CD4-positive, alpha-beta T cell (primary cell): Measurements from ENCODE around the gene HMGB2. TPM values are rescaled to one million over a fixed set of nuclear protein-coding genes. Genes with fewer than 3 reads are reported as not detected.

ENCODE experiments used
- ATAC-seq: fragments of 200-7000 bp; cut with Tn5 transposase; one replicate; pipeline ENCODE4 v1.10.0; 2022; ENCODE audit warnings: mild to moderate bottlenecking; ENCODE audit not compliant: poor library complexity
- CTCF ChIA-PET: fragments of 350-600 bp; sonication (Branson Sonifier 250); formaldehyde crosslinking; loops from one replicate; lab custom pipeline; 2021; ENCODE audit warnings: antibody characterized with exemption, inconsistent platforms; lab: Charles Lee
- POLR2A ChIA-PET: fragments of 350-600 bp; sonication (Branson Sonifier 250); formaldehyde crosslinking; loops from one replicate; lab custom pipeline; 2021; ENCODE audit warnings: antibody characterized with exemption, inconsistent platforms; lab: Charles Lee
- DNase-seq, 14 experiments: peaks; one replicate each; pipeline ENCODE4 v3.0.0-alpha.2; 2013 to 2020; ENCODE audit warnings: mixed read lengths in 2 of 14
- H3K27ac ChIP-seq, 2 donors: one replicate each; pipeline versions ENCODE4 v1.5.1 to v1.7.0; 2013; ENCODE audit warnings: low read length in 2 of 2, low read depth in 1 of 2, mild to moderate bottlenecking in 1 of 2
- H3K27me3 ChIP-seq, 2 experiments: 1 replicate in 1 of 2; 2 replicates in 1 of 2; pipeline versions ENCODE4 v1.6.1 to v1.7.0; 2013; ENCODE audit warnings: low read length in 2 of 2, control low read depth in 1 of 2, mild to moderate bottlenecking in 1 of 2, moderate library complexity in 1 of 2; ENCODE audit not compliant: insufficient read depth in 2 of 2, control insufficient read depth in 1 of 2
- H3K36me3 ChIP-seq: one replicate; pipeline ENCODE4 v1.6.1; 2013; ENCODE audit warnings: low read length, control low read depth; ENCODE audit not compliant: insufficient read depth
- H3K4me1 ChIP-seq: one replicate; pipeline ENCODE4 v1.6.1; 2013; ENCODE audit warnings: low read length, control low read depth; ENCODE audit not compliant: insufficient read depth
- H3K4me3 ChIP-seq: one replicate; pipeline ENCODE4 v1.5.1; 2013; ENCODE audit warnings: mild to moderate bottlenecking, low read length, moderate library complexity
- H3K9me3 ChIP-seq, 2 experiments: 1 replicate in 1 of 2; 2 replicates in 1 of 2; pipeline versions ENCODE4 v1.6.1 to v1.7.0; 2013; ENCODE audit warnings: low read length in 2 of 2, mild to moderate bottlenecking in 2 of 2, control low read depth in 1 of 2, moderate library complexity in 1 of 2; ENCODE audit not compliant: control insufficient read depth in 1 of 2, insufficient read depth in 1 of 2
- H3K27ac Mint-ChIP-seq: one replicate; pipeline ENCODE4 v1.8.0; 2020; ENCODE audit warnings: mixed read lengths
- H3K27me3 Mint-ChIP-seq: one replicate; pipeline ENCODE4 v1.8.0; 2021; ENCODE audit warnings: mixed read lengths
- H3K36me3 Mint-ChIP-seq: one replicate; pipeline ENCODE4 v1.8.0; 2021; ENCODE audit warnings: low read depth, mixed read lengths
- H3K4me1 Mint-ChIP-seq: one replicate; pipeline ENCODE4 v1.8.0; 2021; ENCODE audit warnings: low read depth, mixed read lengths
- H3K4me3 Mint-ChIP-seq: one replicate; pipeline ENCODE4 v1.8.0; 2020; ENCODE audit warnings: mild to moderate bottlenecking, mixed read lengths
- H3K9me3 Mint-ChIP-seq: one replicate; pipeline ENCODE4 v1.8.0; 2020; ENCODE audit warnings: mixed read lengths
- CTCF ChIP-seq: fragments of 200-600 bp; IDR thresholded peaks from one replicate; pipeline ENCODE4 v1.8.0; 2022; ENCODE audit warnings: antibody characterized with exemption, mild to moderate bottlenecking
- intact Hi-C, 2 experiments: fragments of 100-400 bp; cut with DNase I in 1 of 2; cut with micrococcal nuclease in 1 of 2; formaldehyde crosslinking; loops; one replicate each; pipeline versions ENCODE4 v1.15.1 to v1.9.0; 2023 to 2025; cut with DNase I, micrococcal nuclease
- total RNA-seq, 174 experiments: library from RNA in 2 of 174; stranded (reverse) in 2 of 174; gene quantifications; one replicate each; pipeline ENCODE4 v1.2.3 and lab custom pipeline; 2021 to 2026

Gene HMGB2
- total RNA-seq, 2 experiments from 2014 or later: 228 to 232 TPM

- no peaks in the 10 kb centered on the region for H3K27me3 Mint-ChIP-seq
- H3K4me1 ChIP-seq: no peaks in the 10 kb centered on the region
- no peak overlapping the region for H3K27ac Mint-ChIP-seq
- H3K4me1 Mint-ChIP-seq: no peaks in the 10 kb centered on the region
- ATAC-seq (no peak), DNase-seq (no peak)
- no peak overlapping the region for H3K27ac ChIP-seq
- peaks cover 6% of the 10 kb centered on the region for H3K36me3 ChIP-seq
- no peaks in the 10 kb centered on the region for H3K9me3 Mint-ChIP-seq
- no peak overlapping the region for H3K4me3 Mint-ChIP-seq
- no peaks in the 10 kb centered on the region for H3K27me3 ChIP-seq
- H3K9me3 ChIP-seq: no peaks in the 10 kb centered on the region
- intact Hi-C loops: no loop called here
- POLR2A ChIA-PET: no interaction called here
- CTCF ChIA-PET: interaction anchor here (0.6 kb wide), 1 partner anchor 79 kb away, joined by 3 read pairs; no protein-coding TSS in a partner anchor
- peaks cover 61% of the 10 kb centered on the region for H3K36me3 Mint-ChIP-seq
- H3K4me3 ChIP-seq: no peak overlapping the region
- TF ChIP-seq CTCF: no peak
Measured at GRCh38 chr4:173307778-173308177, 26.4 kb downstream of the HMGB2 start.

DNA sequence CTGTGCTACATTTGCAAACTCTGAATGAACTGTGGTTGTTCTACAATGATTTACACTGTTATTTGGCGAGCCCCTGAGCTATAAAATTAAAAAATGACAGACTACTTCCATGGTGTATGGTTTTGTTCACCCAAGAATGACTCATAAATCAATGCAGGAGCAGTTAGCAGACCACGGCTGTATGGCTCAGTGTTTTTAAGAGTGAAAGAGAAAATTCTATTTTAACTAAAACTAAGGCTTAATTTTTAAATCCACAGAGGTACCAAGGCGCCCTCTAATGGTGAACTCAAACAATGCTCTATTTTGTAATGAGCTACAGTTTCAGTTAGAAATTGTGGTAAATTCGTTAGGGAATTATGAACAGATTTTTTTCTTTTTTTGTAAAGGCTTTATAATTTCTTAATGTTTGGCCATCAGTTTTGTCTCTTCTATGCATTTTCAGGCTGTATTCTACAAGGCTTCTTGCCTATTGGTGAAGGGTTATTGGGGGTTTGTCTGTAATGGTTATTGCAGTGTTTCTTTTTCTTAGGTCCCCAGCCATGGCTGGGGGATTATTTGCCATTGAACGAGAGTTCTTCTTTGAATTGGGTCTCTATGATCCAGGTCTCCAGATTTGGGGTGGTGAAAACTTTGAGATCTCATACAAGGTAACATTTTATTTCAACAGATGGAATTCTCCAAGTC is 32.5 kb downstream of the HMGB2 start:
- TF ChIP-seq CTCF: peak; percentile 80

DNA sequence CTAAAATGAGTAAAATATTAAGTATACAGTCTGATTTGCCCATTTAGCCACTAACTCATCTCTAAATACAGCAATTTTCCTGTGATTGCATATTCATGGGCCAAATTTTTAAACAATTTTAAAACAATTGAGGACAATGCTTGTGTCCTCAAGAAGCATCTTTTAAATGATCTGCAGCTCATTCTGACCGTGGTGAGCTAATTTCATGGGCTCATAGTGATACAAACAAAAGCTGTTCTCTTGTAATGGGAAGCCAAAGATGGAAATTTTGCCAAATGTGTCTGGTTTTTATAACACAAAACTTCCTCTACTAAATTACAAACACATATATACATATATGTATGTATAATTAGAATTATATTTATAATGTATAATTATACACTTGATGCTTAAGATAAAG is 39.7 kb downstream of the HMGB2 start:
- intact Hi-C loops: no loop called here
- ChIA-PET CTCF (no interaction called here), POLR2A (no interaction called here)
- H3K4me1 Mint-ChIP-seq: peaks cover 4% of the 10 kb centered on the region
- Histone ChIP-seq H3K4me3 (no peak overlapping the region), H3K4me1 (no peaks in the 10 kb centered on the region), H3K9me3 (no peaks in the 10 kb centered on the region), H3K27ac (no peak overlapping the region), H3K27me3 (no peaks in the 10 kb centered on the region), H3K36me3 (peaks cover 7% of the 10 kb centered on the region)
- ATAC-seq: no peak
- H3K9me3 Mint-ChIP-seq: no peaks in the 10 kb centered on the region
- H3K4me3 Mint-ChIP-seq: no peak overlapping the region
- no peak overlapping the region for H3K27ac Mint-ChIP-seq
- no peak for DNase-seq
- peaks cover 31% of the 10 kb centered on the region for H3K36me3 Mint-ChIP-seq
- no peak for TF ChIP-seq CTCF
- no peaks in the 10 kb centered on the region for H3K27me3 Mint-ChIP-seq

More for the DNA sequence above, 32.5 kb downstream of the HMGB2 start:
- H3K36me3 ChIP-seq: peaks cover 9% of the 10 kb centered on the region
- no peaks in the 10 kb centered on the region for H3K27me3 ChIP-seq
- Mint-ChIP-seq H3K4me3 (no peak overlapping the region), H3K27ac (peak overlapping the region; percentile 19), H3K36me3 (peaks cover 53% of the 10 kb centered on the region), H3K27me3 (no peaks in the 10 kb centered on the region), H3K4me1 (peaks cover 7% of the 10 kb centered on the region), H3K9me3 (no peaks in the 10 kb centered on the region)
- H3K9me3 ChIP-seq: no peaks in the 10 kb centered on the region
- peak; percentile 39 for ATAC-seq
- intact Hi-C loops: loop anchor here in 1 of 2 experiments (2.0 kb wide), 1 partner anchor 289 kb away; no protein-coding TSS in a partner anchor
- CTCF ChIA-PET: interaction anchor here (0.6 to 1.9 kb wide), 16 partner anchors 8 to 289 kb away, joined by 3 to 31 read pairs (median 4); no protein-coding TSS in a partner anchor
- no peaks in the 10 kb centered on the region for H3K4me1 ChIP-seq
- peak in 4 of 14 experiments; percentile 19 to 57 (median 45) for DNase-seq
- POLR2A ChIA-PET: interaction anchor here (1.0 to 1.7 kb wide), 3 partner anchors 32 to 322 kb away, joined by 3 to 5 read pairs (median 3); partner anchors contain the start of gene HMGB2
- no peak overlapping the region for H3K27ac ChIP-seq
- H3K4me3 ChIP-seq: no peak overlapping the region
